Measurements from ENCODE around the gene COTL1. TPM values are rescaled to one million over a fixed set of nuclear protein-coding genes. Genes with fewer than 3 reads are reported as not detected.

The COTL1 gene
- total and polyA plus RNA-seq, 3 experiments from 2014 or later, result 373 to 653 (median 388) TPM

DNA sequence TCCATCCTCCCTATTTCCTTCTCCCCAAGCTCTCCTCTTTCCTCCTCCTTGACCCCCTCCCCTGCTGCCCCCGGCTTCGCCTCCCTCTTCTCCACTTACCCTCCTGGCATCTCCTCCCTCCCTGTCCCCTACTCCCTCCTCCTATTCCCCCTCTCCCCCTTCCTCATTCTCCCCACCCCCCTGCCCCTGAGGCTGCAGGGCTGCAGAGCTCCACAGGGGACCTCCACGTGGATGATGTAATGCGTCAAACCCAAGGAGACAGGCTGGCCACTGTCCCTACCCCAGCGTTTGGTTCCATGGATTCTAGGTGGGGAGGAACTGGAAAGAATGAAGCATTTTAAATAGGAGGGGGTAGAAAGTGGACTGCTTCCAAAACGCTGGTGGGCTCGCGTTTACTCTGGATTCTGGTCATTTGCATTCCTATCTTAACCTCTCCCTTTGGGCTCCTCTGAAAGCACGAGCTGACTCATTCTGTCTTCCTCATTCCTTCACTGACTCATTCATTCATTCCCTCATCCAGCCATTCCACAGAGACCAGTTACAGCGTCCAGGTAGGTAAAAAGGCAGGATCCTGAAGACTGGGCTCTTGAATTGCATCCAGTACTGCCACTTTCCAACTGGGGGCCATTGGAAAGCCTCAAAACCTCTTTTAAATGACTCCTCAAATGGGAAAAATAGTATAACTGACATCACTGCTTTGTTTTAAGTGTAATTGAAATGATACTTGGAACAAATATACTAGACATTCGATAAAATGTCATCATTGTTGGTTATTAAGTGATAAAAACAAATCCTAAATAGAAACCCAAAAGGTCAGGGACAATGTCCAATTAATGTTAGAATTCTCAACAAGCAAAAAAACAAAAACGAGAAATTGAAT is 943 bp upstream of the COTL1 start:
- Histone ChIP-seq H3K36me3 (ENCODE audit: insufficient read depth, low read length) (no peaks in the 10 kb centered on the region), H3K4me1 (ENCODE audit: insufficient read depth, low read length) (peaks cover 33% of the 10 kb centered on the region), H3K4me3 (ENCODE audit: low read length) (no peak overlapping the region), H3K27me3 (ENCODE audit: insufficient read depth, low read length, poor library complexity, severe bottlenecking) (no peaks in the 10 kb centered on the region), H3K9me3 (ENCODE audit: low read length) (no peaks in the 10 kb centered on the region), H3K27ac (ENCODE audit: low read depth, low read length) (peak overlapping the region; percentile 6)
- peaks cover 0 to 2% of the 10 kb centered on the region in 2 donors for H3K27me3 Mint-ChIP-seq
- peak overlapping the region in 6 of 7 donors; percentile 35 to 76 (median 52) for H3K4me3 Mint-ChIP-seq
- peaks cover 4 to 32% (median 8%) of the 10 kb centered on the region in 3 donors for H3K36me3 Mint-ChIP-seq
- peaks cover 37 to 46% (median 44%) of the 10 kb centered on the region in 3 donors for H3K4me1 Mint-ChIP-seq
- no peak for DNase-seq
- CTCF ChIA-PET, result interaction anchor here (0.8 to 5.8 kb wide), 8 partner anchors 53 to 113 kb away, joined by 3 to 118 read pairs (median 3); no protein-coding TSS in a partner anchor
- POLR2A ChIA-PET, result interaction anchor here (0.6 to 3.4 kb wide), 7 partner anchors 19 to 352 kb away, joined by 3 to 20 read pairs (median 5); no protein-coding TSS in a partner anchor
- no peaks in the 10 kb centered on the region for H3K9me3 Mint-ChIP-seq
- peak overlapping the region in 3 of 8 donors; percentile 34 to 81 (median 46) for H3K27ac Mint-ChIP-seq

- H3K36me3 Mint-ChIP-seq, result peaks cover 4 to 41% (median 12%) of the 10 kb centered on the region in 3 donors
- H3K27me3 Mint-ChIP-seq, result peaks cover 0 to 4% of the 10 kb centered on the region in 2 donors
- Histone ChIP-seq H3K9me3 (ENCODE audit: low read length) (no peaks in the 10 kb centered on the region), H3K27me3 (ENCODE audit: insufficient read depth, low read length, poor library complexity, severe bottlenecking) (no peaks in the 10 kb centered on the region), H3K4me3 (ENCODE audit: low read length) (peak overlapping the region; percentile 86), H3K4me1 (ENCODE audit: insufficient read depth, low read length) (peaks cover 47% of the 10 kb centered on the region), H3K27ac (ENCODE audit: low read depth, low read length) (peak overlapping the region; percentile 81), H3K36me3 (ENCODE audit: insufficient read depth, low read length) (no peaks in the 10 kb centered on the region)
- peaks cover 47 to 57% (median 56%) of the 10 kb centered on the region in 3 donors for H3K4me1 Mint-ChIP-seq
- ChIA-PET CTCF (interaction anchor here (1.2 to 4.8 kb wide), 7 partner anchors 9 to 112 kb away, joined by 3 to 53 read pairs (median 6); no protein-coding TSS in a partner anchor), POLR2A (interaction anchor here (1.0 to 5.7 kb wide), 12 partner anchors 9 to 111 kb away, joined by 3 to 82 read pairs (median 6); no protein-coding TSS in a partner anchor)
- H3K4me3 Mint-ChIP-seq, result peak overlapping the region; percentile 93 to 98 (median 96)
- peak overlapping the region; percentile 85 to 97 (median 92) for H3K27ac Mint-ChIP-seq
- DNase-seq, result peak in 3 of 5 donors; percentile 29 to 65 (median 53)
- H3K9me3 Mint-ChIP-seq, result no peaks in the 10 kb centered on the region
These were observed 662 bp downstream of the COTL1 start for GRCh38 chr16:84617041-84617790.

GRCh38 chr16:84616515-84616914 is 1.4 kb downstream of the COTL1 start:
- ChIA-PET POLR2A (interaction anchor here (0.6 to 5.7 kb wide), 11 partner anchors 8 to 106 kb away, joined by 3 to 82 read pairs (median 6); no protein-coding TSS in a partner anchor), CTCF (interaction anchor here (0.8 to 4.8 kb wide), 7 partner anchors 8 to 110 kb away, joined by 3 to 53 read pairs (median 7); no protein-coding TSS in a partner anchor)
- Mint-ChIP-seq H3K27ac (peak overlapping the region; percentile 2 to 97 (median 92)), H3K27me3 (peaks cover 0 to 6% of the 10 kb centered on the region in 2 donors), H3K4me1 (peaks cover 50 to 60% (median 57%) of the 10 kb centered on the region in 3 donors), H3K9me3 (no peaks in the 10 kb centered on the region), H3K36me3 (peaks cover 4 to 48% (median 16%) of the 10 kb centered on the region in 3 donors), H3K4me3 (peak overlapping the region; percentile 93 to 98 (median 96))
- Histone ChIP-seq H3K27me3 (ENCODE audit: insufficient read depth, low read length, poor library complexity, severe bottlenecking) (no peaks in the 10 kb centered on the region), H3K4me3 (ENCODE audit: low read length) (peak overlapping the region; percentile 86), H3K4me1 (ENCODE audit: insufficient read depth, low read length) (peaks cover 51% of the 10 kb centered on the region), H3K9me3 (ENCODE audit: low read length) (no peaks in the 10 kb centered on the region), H3K27ac (ENCODE audit: low read depth, low read length) (peak overlapping the region; percentile 81), H3K36me3 (ENCODE audit: insufficient read depth, low read length) (no peaks in the 10 kb centered on the region)
- DNase-seq, result peak in 2 of 5 donors; percentile 44 to 62

GRCh38 chr16:84614968-84615813 is 2.7 kb downstream of the COTL1 start:
- peaks cover 0 to 6% of the 10 kb centered on the region in 2 donors for H3K27me3 Mint-ChIP-seq
- no peaks in the 10 kb centered on the region for H3K9me3 ChIP-seq (ENCODE audit: low read length)
- no peak for DNase-seq
- H3K4me3 ChIP-seq (ENCODE audit: low read length), result peak overlapping the region; percentile 38
- H3K4me1 ChIP-seq (ENCODE audit: insufficient read depth, low read length), result peaks cover 65% of the 10 kb centered on the region
- no peaks in the 10 kb centered on the region for H3K27me3 ChIP-seq (ENCODE audit: insufficient read depth, low read length, poor library complexity, severe bottlenecking)
- POLR2A ChIA-PET, result interaction anchor here (0.9 to 5.7 kb wide), 9 partner anchors 7 to 101 kb away, joined by 3 to 82 read pairs (median 6); no protein-coding TSS in a partner anchor
- peak overlapping the region; percentile 22 for H3K27ac ChIP-seq (ENCODE audit: low read depth, low read length)
- peak overlapping the region; percentile 84 to 96 (median 92) for H3K27ac Mint-ChIP-seq
- H3K36me3 Mint-ChIP-seq, result peaks cover 4 to 60% (median 22%) of the 10 kb centered on the region in 3 donors
- H3K4me3 Mint-ChIP-seq, result peak overlapping the region; percentile 85 to 98 (median 95)
- CTCF ChIA-PET, result interaction anchor here (0.8 to 4.8 kb wide), 8 partner anchors 7 to 109 kb away, joined by 3 to 53 read pairs (median 6); no protein-coding TSS in a partner anchor
- no peaks in the 10 kb centered on the region for H3K9me3 Mint-ChIP-seq
- H3K36me3 ChIP-seq (ENCODE audit: insufficient read depth, low read length), result no peaks in the 10 kb centered on the region
- H3K4me1 Mint-ChIP-seq, result peaks cover 64 to 68% (median 67%) of the 10 kb centered on the region in 3 donors

DNA sequence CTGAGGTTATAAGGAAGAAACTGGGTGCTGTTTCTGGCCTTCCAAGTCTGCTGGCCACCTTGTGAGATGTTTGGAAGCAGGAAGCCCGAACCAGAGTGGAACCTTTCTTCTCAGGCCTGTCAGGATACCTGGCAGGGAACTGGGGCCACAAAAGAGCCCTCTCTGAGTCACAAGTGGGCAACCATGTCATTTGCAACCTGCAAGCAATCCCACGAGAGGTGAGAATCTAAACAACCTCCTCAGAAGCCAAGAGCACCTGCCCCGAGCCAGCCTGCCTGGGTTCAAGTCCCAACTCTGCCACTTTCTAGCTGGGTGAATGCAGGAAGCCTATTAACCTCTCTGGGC is 3.3 kb downstream of the COTL1 start:
- Mint-ChIP-seq H3K36me3 (peaks cover 4 to 66% (median 22%) of the 10 kb centered on the region in 3 donors), H3K9me3 (no peaks in the 10 kb centered on the region), H3K4me3 (peak overlapping the region; percentile 85 to 98 (median 95)), H3K27me3 (peaks cover 0 to 6% of the 10 kb centered on the region in 2 donors), H3K4me1 (peaks cover 70 to 74% (median 73%) of the 10 kb centered on the region in 3 donors), H3K27ac (peak overlapping the region; percentile 69 to 96 (median 92))
- H3K36me3 ChIP-seq (ENCODE audit: insufficient read depth, low read length), result no peaks in the 10 kb centered on the region
- peak overlapping the region; percentile 38 for H3K4me3 ChIP-seq (ENCODE audit: low read length)
- ChIA-PET POLR2A (interaction anchor here (1.3 to 5.7 kb wide), 6 partner anchors 8 to 101 kb away, joined by 3 to 82 read pairs (median 6); no protein-coding TSS in a partner anchor), CTCF (interaction anchor here (0.9 to 4.8 kb wide), 7 partner anchors 14 to 108 kb away, joined by 3 to 53 read pairs (median 6); no protein-coding TSS in a partner anchor)
- peak overlapping the region; percentile 22 for H3K27ac ChIP-seq (ENCODE audit: low read depth, low read length)
- H3K4me1 ChIP-seq (ENCODE audit: insufficient read depth, low read length), result peaks cover 71% of the 10 kb centered on the region
- no peaks in the 10 kb centered on the region for H3K9me3 ChIP-seq (ENCODE audit: low read length)
- no peak for DNase-seq
- no peaks in the 10 kb centered on the region for H3K27me3 ChIP-seq (ENCODE audit: insufficient read depth, low read length, poor library complexity, severe bottlenecking)

DNA sequence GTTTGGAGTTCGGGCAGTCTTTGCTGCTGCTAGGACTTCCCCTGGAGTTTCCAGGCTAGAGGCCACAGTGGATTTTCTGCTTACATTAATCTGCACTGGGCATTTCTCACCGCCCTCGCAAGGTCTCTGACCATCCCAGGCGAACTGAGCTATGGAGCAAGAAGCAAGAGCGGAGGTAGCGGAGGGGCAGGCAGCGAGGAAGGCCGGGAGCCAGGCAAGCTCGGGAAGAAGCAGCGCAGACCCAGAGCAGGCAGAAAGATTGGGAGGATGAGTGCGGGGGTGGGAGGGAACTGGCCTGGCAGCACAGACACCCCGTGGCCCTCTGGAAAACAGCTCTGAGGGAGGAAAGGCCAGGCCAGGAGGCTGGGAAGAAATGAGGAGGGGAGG is 3.8 kb downstream of the COTL1 start:
- Mint-ChIP-seq H3K36me3 (peaks cover 4 to 68% (median 22%) of the 10 kb centered on the region in 3 donors), H3K27me3 (peaks cover 0 to 6% of the 10 kb centered on the region in 2 donors), H3K4me1 (peaks cover 73 to 78% (median 77%) of the 10 kb centered on the region in 3 donors), H3K9me3 (no peaks in the 10 kb centered on the region), H3K27ac (peak overlapping the region; percentile 81 to 96 (median 92)), H3K4me3 (peak overlapping the region; percentile 35 to 98 (median 93))
- Histone ChIP-seq H3K4me3 (ENCODE audit: low read length) (no peak overlapping the region), H3K9me3 (ENCODE audit: low read length) (no peaks in the 10 kb centered on the region), H3K27ac (ENCODE audit: low read depth, low read length) (no peak overlapping the region), H3K36me3 (ENCODE audit: insufficient read depth, low read length) (no peaks in the 10 kb centered on the region), H3K4me1 (ENCODE audit: insufficient read depth, low read length) (peaks cover 76% of the 10 kb centered on the region), H3K27me3 (ENCODE audit: insufficient read depth, low read length, poor library complexity, severe bottlenecking) (no peaks in the 10 kb centered on the region)
- no peak for DNase-seq
- ChIA-PET CTCF (interaction anchor here (1.2 to 4.8 kb wide), 5 partner anchors 14 to 108 kb away, joined by 3 to 53 read pairs (median 6); no protein-coding TSS in a partner anchor), POLR2A (interaction anchor here (2.1 to 5.7 kb wide), 4 partner anchors 8 to 60 kb away, joined by 6 to 82 read pairs (median 14); no protein-coding TSS in a partner anchor)

Data from CD8-positive, alpha-beta memory T cell (primary cell).